SK-N-SH (cell line): Measurements from ENCODE around the gene PLXDC1. TPM values are rescaled to one million over a fixed set of nuclear protein-coding genes. Genes with fewer than 3 reads are reported as not detected.
A peak's percentile ranks its signal among the peaks of the same experiment; 100 is the strongest.
"Not testable (repeated sequence)": the region's sequence is repeated elsewhere in the genome, so short reads cannot be mapped to it uniquely, and the experiment has no call there.

Source experiments
- CTCF ChIA-PET: fragments of 300-600, 350-600 bp; formaldehyde crosslinking; extraction: SDS; loops from one replicate; lab custom pipeline; 2021; lab: Yijun Ruan, JAX
- POLR2A ChIA-PET: fragments of 350-600 bp; sonication (Branson Sonifier 250); formaldehyde crosslinking; extraction: SDS; loops from one replicate; lab custom pipeline; 2020; ENCODE audit warnings: antibody characterized with exemption, inconsistent platforms; lab: Yijun Ruan, JAX
- DNase-seq: peaks from one replicate; pipeline ENCODE4 v3.0.0; 2012
- H2AFZ ChIP-seq: fragments of 200-600 bp; sonication (generic); 2 replicates; pipeline ENCODE4 v1.8.1; 2016; ENCODE audit warnings: antibody characterized with exemption, mild to moderate bottlenecking, low read depth
- H3F3A ChIP-seq: fragments of 200-600 bp; sonication (generic); replicated peaks from 2 replicates; pipeline ENCODE3; 2016; ENCODE audit warnings: antibody characterized with exemption, mild to moderate bottlenecking; ENCODE audit not compliant: insufficient read depth
- H3K27ac ChIP-seq, 2 experiments: fragments of 200-500 bp in 1 of 2; fragments of 200-600 bp in 1 of 2; sonication (Bioruptor generic) in 1 of 2; sonication (generic), shearing (Covaris generic) in 1 of 2; 2 replicates each; pipeline versions ENCODE4 v1.5.1 to v1.6.1; 2014 to 2016; ENCODE audit warnings: low read depth in 2 of 2, inconsistent platforms in 1 of 2, low read length in 1 of 2, mild to moderate bottlenecking in 1 of 2, mixed read lengths in 1 of 2
- H3K27me3 ChIP-seq: fragments of 200-600 bp; sonication (generic), shearing (Covaris generic); 2 replicates; pipeline ENCODE4 v1.6.1; 2016; ENCODE audit warnings: mixed run types; ENCODE audit not compliant: insufficient read depth
- H3K36me3 ChIP-seq, 2 experiments: fragments of 200-500 bp in 1 of 2; fragments of 200-600 bp in 1 of 2; sonication (Bioruptor generic) in 1 of 2; sonication (generic) in 1 of 2; replicated peaks in 1 of 2; 2 replicates each; pipeline versions ENCODE3 to v1.5.1; 2014 to 2016; ENCODE audit warnings: low read length in 1 of 2, mild to moderate bottlenecking in 1 of 2; ENCODE audit not compliant: insufficient read depth in 2 of 2, control insufficient read depth in 1 of 2
- H3K4me1 ChIP-seq, 2 experiments: fragments of 200-500 bp in 1 of 2; fragments of 200-600 bp in 1 of 2; sonication (Bioruptor generic) in 1 of 2; sonication (generic), shearing (Covaris generic) in 1 of 2; 2 replicates each; pipeline versions ENCODE4 v1.5.1 to v1.6.1; 2014 to 2016; ENCODE audit warnings: low read depth in 1 of 2, low read length in 1 of 2, mixed run types in 1 of 2; ENCODE audit not compliant: insufficient read depth in 2 of 2, control insufficient read depth in 1 of 2
- H3K4me2 ChIP-seq: fragments of 200-600 bp; sonication (generic), shearing (Covaris generic); 2 replicates; pipeline ENCODE4 v1.6.1; 2017; ENCODE audit warnings: mixed run types
- H3K4me3 ChIP-seq, 2 experiments: fragments of 200-500 bp in 1 of 2; fragments of 200-600 bp in 1 of 2; sonication (Bioruptor generic) in 1 of 2; sonication (generic), shearing (Covaris generic) in 1 of 2; 2 replicates each; pipeline versions ENCODE4 v1.5.1 to v1.8.1; 2014 to 2016; ENCODE audit warnings: low read depth in 2 of 2, inconsistent platforms in 1 of 2, low read length in 1 of 2, mild to moderate bottlenecking in 1 of 2, mixed read lengths in 1 of 2, moderate library complexity in 1 of 2
- H3K79me2 ChIP-seq: fragments of 200-600 bp; sonication (generic); 2 replicates; pipeline ENCODE4 v1.8.1; 2017; ENCODE audit warnings: mild to moderate bottlenecking; ENCODE audit not compliant: insufficient read depth
- H3K9ac ChIP-seq: fragments of 200-600 bp; sonication (generic); 2 replicates; pipeline ENCODE4 v1.6.1; 2017; ENCODE audit warnings: mixed run types
- H3K9me2 ChIP-seq: fragments of 200-600 bp; sonication (generic); 2 replicates; pipeline ENCODE4 v1.6.1; 2017; ENCODE audit warnings: mixed run types
- H3K9me3 ChIP-seq: fragments of 200-600 bp; sonication (generic); 2 replicates; pipeline ENCODE4 v1.6.1; 2017; ENCODE audit warnings: mixed run types, mild to moderate bottlenecking, moderate library complexity
- H4K20me1 ChIP-seq: fragments of 200-600 bp; sonication (generic); 2 replicates; pipeline ENCODE4 v1.6.1; 2017; ENCODE audit warnings: mild to moderate bottlenecking, mixed run types; ENCODE audit not compliant: insufficient read depth
- ELF1 ChIP-seq: IDR thresholded peaks from 2 replicates; pipeline ENCODE4 v1.4.0; 2012
- FOSL2 ChIP-seq: IDR thresholded peaks from 2 replicates; pipeline ENCODE4 v1.4.0; 2012; ENCODE audit warnings: low read depth, mild to moderate bottlenecking, moderate library complexity, borderline replicate concordance
- FOXJ3 ChIP-seq: sonication (generic); formaldehyde crosslinking; IDR thresholded peaks from 2 replicates; pipeline ENCODE4 v1.5.1; 2020; ENCODE audit warnings: mild to moderate bottlenecking, missing genetic modification reagents
- FOXM1 ChIP-seq: IDR thresholded peaks from 2 replicates; pipeline ENCODE4 v1.4.0; 2012; ENCODE audit warnings: low read depth, mild to moderate bottlenecking
- GABPA ChIP-seq: IDR thresholded peaks from 2 replicates; pipeline ENCODE4 v1.4.0; 2012; ENCODE audit warnings: low read depth, mild to moderate bottlenecking
- JUND ChIP-seq: IDR thresholded peaks from 2 replicates; pipeline ENCODE4 v1.4.0; 2012
- MXI1 ChIP-seq: IDR thresholded peaks from 2 replicates; pipeline ENCODE4 v1.6.1; 2012; ENCODE audit warnings: mild to moderate bottlenecking, low read depth, low read length, improper control_type of control experiment
- NRF1 ChIP-seq: IDR thresholded peaks from 2 replicates; pipeline ENCODE4 v1.6.1; 2012; ENCODE audit warnings: low read depth, mild to moderate bottlenecking, low read length
- RAD21 ChIP-seq: IDR thresholded peaks from 2 replicates; pipeline ENCODE4 v1.6.1; 2012; ENCODE audit warnings: mild to moderate bottlenecking, low read length
- RXRA ChIP-seq: IDR thresholded peaks from 2 replicates; pipeline ENCODE4 v1.4.0; 2012; ENCODE audit warnings: low read depth, mild to moderate bottlenecking, borderline replicate concordance
- SMC3 ChIP-seq: IDR thresholded peaks from 2 replicates; pipeline ENCODE4 v1.6.1; 2012; ENCODE audit warnings: low read depth, low read length, improper control_type of control experiment
- TCF12 ChIP-seq: IDR thresholded peaks from 2 replicates; pipeline ENCODE4 v1.4.0; 2012
- TEAD4 ChIP-seq: IDR thresholded peaks from 2 replicates; pipeline ENCODE4 v1.4.0; 2012; ENCODE audit warnings: mild to moderate bottlenecking, borderline replicate concordance; ENCODE audit not compliant: insufficient read depth
- YY1 ChIP-seq: IDR thresholded peaks from 2 replicates; pipeline ENCODE4 v1.4.0; 2012; ENCODE audit warnings: low read depth, mild to moderate bottlenecking
- WGBS: methylation state at CpG from one replicate; pipeline ENCODE4 v1.1.6; 2017; ENCODE audit warnings: low lambda C conversion rate; 5-methylcytosine and 5-hydroxymethylcytosine counted together
- polyA plus RNA-seq, 3 experiments: library from polyadenylated mRNA; depleted of rRNA; stranded (reverse); fragments of >200 nt; gene quantifications; 2 replicates each; pipeline ENCODE4 v1.2.3, GENCODE V29; 2012
- TF ChIP-seq, protein P1 (sequence below): IDR thresholded peaks from 2 replicates; pipeline ENCODE4 v1.4.0; 2012; ENCODE audit warnings: low read depth
- TF ChIP-seq, protein P2 (sequence below): IDR thresholded peaks from 2 replicates; pipeline ENCODE4 v1.6.1; 2012; ENCODE audit warnings: mild to moderate bottlenecking, low read depth, low read length, moderate library complexity
- TF ChIP-seq, protein P3 (sequence below): fragments of 150-350 bp; IDR thresholded peaks from 2 replicates; pipeline ENCODE4 v1.6.1; 2016; ENCODE audit warnings: mild to moderate bottlenecking, low read depth, low read length

PLXDC1 gene
- polyA plus RNA-seq, 1 of the 3 experiments (the other 2 are of a cell fraction) = 1.5 TPM

DNA sequence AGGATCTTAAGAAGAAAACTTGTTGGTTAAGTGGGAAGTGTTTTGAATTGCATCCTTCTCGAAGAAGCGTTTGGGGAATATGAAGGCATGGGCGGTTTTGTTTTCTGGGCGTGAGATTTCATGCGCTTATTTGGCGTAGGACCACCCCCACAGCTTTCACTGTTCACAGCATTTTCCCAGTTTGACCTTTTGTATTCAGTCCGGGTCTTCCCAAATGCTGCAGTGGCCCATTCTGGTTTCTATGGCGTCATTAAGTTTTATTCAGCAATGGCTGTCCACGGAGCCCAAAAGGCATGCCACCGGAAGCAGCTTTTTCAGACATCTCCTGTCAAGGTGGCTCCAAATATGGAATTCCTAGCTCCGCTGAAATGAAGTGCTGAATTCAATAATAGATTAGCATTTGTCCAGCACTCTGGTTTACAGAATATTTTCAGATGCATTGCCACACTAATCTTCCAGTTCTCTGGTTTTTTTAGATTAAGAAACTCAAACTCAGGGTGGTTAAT lies 93.7 kb downstream of the PLXDC1 start:
- WGBS = 40% methylated on average over 11 of the region's 11 CpGs
- no peaks in the 10 kb centered on the region for H3K9me3 ChIP-seq
- peak overlapping the region; percentile 63 to 81 for H3K4me3 ChIP-seq
- H3K79me2 ChIP-seq = no peaks in the 10 kb centered on the region
- H3K4me1 ChIP-seq = peaks cover 0 to 4% of the 10 kb centered on the region in 2 experiments; a peak in 2 of 4 replicates
- ChIA-PET CTCF (interaction anchor here (0.7 to 3.0 kb wide), 5 partner anchors 11 to 174 kb away, joined by 4 to 12 read pairs (median 4); no protein-coding TSS in a partner anchor), POLR2A (interaction anchor here (0.9 to 1.2 kb wide), 2 partner anchors 108 to 142 kb away, joined by 3 read pairs; partner anchors contain the start of genes ARL5C and RPL19)
- H3K36me3 ChIP-seq = no peaks in the 10 kb centered on the region
- H3K4me2 ChIP-seq = peak overlapping the region; percentile 73
- no peaks in the 10 kb centered on the region for H3F3A ChIP-seq
- no peak overlapping the region for H3K27ac ChIP-seq
- TF ChIP-seq YY1 (peak; percentile 48; the same call in 1 of the 2 replicates), MXI1 (0 out of 2 replicates have a peak, but pooled peaks have one; percentile 34), ELF1 (no peak)
- TF ChIP-seq, protein P1, sequence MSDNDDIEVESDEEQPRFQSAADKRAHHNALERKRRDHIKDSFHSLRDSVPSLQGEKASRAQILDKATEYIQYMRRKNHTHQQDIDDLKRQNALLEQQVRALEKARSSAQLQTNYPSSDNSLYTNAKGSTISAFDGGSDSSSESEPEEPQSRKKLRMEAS = peak; percentile 35; the same call in 1 of the 2 replicates
- peak overlapping the region; percentile 99 for H2AFZ ChIP-seq
- DNase-seq = no peak
- H4K20me1 ChIP-seq = no peaks in the 10 kb centered on the region
- H3K27me3 ChIP-seq = peaks cover 1% of the 10 kb centered on the region; the same call in 1 of the 2 replicates
- peak overlapping the region; percentile 62; the same call in 1 of the 2 replicates for H3K9ac ChIP-seq
- no peaks in the 10 kb centered on the region for H3K9me2 ChIP-seq

DNA sequence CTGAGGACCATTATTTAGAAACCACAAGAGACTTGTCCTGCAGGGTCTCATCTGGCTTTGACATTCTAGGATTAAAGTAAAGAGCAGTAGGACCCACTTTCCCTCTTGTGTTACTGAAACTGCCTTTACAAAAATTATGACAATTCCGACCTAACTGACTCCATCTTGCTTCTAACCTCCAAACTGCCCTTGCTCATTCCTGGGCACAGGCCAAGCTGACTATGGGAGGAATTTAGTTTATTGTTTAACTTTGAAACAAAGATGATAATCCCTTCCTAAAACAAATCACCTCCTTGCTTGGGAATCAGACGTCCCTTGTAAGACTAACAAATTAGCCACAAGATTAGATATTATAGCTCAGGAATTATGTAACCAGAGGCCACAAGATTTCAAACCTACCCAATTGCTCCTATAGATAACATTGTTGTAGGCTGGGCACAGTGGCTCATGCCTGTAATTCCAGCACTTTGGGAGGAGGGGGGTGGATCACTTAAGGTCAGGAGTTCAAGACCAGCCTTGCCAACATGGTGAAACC lies 97.3 kb downstream of the PLXDC1 start:
- no peaks in the 10 kb centered on the region for H3F3A ChIP-seq
- TF ChIP-seq SMC3 = no peak
- TF ChIP-seq, protein P2, sequence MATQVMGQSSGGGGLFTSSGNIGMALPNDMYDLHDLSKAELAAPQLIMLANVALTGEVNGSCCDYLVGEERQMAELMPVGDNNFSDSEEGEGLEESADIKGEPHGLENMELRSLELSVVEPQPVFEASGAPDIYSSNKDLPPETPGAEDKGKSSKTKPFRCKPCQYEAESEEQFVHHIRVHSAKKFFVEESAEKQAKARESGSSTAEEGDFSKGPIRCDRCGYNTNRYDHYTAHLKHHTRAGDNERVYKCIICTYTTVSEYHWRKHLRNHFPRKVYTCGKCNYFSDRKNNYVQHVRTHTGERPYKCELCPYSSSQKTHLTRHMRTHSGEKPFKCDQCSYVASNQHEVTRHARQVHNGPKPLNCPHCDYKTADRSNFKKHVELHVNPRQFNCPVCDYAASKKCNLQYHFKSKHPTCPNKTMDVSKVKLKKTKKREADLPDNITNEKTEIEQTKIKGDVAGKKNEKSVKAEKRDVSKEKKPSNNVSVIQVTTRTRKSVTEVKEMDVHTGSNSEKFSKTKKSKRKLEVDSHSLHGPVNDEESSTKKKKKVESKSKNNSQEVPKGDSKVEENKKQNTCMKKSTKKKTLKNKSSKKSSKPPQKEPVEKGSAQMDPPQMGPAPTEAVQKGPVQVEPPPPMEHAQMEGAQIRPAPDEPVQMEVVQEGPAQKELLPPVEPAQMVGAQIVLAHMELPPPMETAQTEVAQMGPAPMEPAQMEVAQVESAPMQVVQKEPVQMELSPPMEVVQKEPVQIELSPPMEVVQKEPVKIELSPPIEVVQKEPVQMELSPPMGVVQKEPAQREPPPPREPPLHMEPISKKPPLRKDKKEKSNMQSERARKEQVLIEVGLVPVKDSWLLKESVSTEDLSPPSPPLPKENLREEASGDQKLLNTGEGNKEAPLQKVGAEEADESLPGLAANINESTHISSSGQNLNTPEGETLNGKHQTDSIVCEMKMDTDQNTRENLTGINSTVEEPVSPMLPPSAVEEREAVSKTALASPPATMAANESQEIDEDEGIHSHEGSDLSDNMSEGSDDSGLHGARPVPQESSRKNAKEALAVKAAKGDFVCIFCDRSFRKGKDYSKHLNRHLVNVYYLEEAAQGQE = no peak
- TF ChIP-seq, protein P3, sequence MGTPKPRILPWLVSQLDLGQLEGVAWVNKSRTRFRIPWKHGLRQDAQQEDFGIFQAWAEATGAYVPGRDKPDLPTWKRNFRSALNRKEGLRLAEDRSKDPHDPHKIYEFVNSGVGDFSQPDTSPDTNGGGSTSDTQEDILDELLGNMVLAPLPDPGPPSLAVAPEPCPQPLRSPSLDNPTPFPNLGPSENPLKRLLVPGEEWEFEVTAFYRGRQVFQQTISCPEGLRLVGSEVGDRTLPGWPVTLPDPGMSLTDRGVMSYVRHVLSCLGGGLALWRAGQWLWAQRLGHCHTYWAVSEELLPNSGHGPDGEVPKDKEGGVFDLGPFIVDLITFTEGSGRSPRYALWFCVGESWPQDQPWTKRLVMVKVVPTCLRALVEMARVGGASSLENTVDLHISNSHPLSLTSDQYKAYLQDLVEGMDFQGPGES = no peak
- TF ChIP-seq RXRA = no peak
- no peak for TF ChIP-seq JUND
- TF ChIP-seq FOXJ3 (CRISPR knock-in tag) = no peak
- TF ChIP-seq FOXM1 = no peak
- TF ChIP-seq TEAD4 = no peak
- no peak for TF ChIP-seq NRF1
- TF ChIP-seq GABPA = no peak
- no peak for TF ChIP-seq TCF12
- TF ChIP-seq RAD21 = no peak
- TF ChIP-seq FOSL2 = no peak
- no peak for TF ChIP-seq YY1
- TF ChIP-seq, all 33 proteins: peak for 0
- POLR2A ChIA-PET = no interaction called here

DNA sequence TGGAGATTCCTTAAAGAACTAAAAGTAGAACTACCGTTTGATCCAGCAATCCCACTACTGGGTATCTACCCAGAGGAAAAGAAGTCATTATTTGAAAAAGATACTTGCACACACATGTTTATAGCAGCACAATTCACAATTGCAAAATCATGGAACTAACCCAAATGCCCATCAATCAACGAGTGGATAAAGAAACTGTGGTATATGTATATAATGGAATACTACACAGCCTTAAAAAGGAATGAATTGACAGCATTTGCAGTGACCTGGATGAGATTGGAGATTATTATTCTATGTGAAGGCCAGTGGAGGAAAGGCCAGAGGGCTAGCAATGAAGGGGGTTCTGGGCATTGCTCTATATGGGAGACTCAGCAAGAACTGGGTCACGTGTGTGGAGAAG lies 99.0 kb downstream of the PLXDC1 start:
- H3K27me3 ChIP-seq, H3K9me2 ChIP-seq, H3K79me2 ChIP-seq, H3K4me3 ChIP-seq, DNase-seq, H4K20me1 ChIP-seq, H3K36me3 ChIP-seq, CTCF ChIA-PET, H3K4me2 ChIP-seq, H2AFZ ChIP-seq, H3F3A ChIP-seq, H3K4me1 ChIP-seq, POLR2A ChIA-PET, H3K9ac ChIP-seq, H3K9me3 ChIP-seq, H3K27ac ChIP-seq: not testable (repeated sequence)
- 38% methylated on average over 3 of the region's 3 CpGs for WGBS

More for the DNA sequence above, 97.3 kb downstream of the PLXDC1 start:
- DNase-seq = no peak
- Histone ChIP-seq H3K27me3 (peaks cover 5% of the 10 kb centered on the region; the same call in 1 of the 2 replicates), H3K27ac (no peak overlapping the region), H4K20me1 (no peaks in the 10 kb centered on the region), H3K4me2 (no peak overlapping the region), H3K4me1 (peaks cover 0 to 4% of the 10 kb centered on the region in 2 experiments; a peak in 2 of 4 replicates), H3K9me3 (no peaks in the 10 kb centered on the region), H3K4me3 (no peak overlapping the region), H2AFZ (no peak overlapping the region), H3K9me2 (no peaks in the 10 kb centered on the region), H3K9ac (no peak overlapping the region), H3K79me2 (no peaks in the 10 kb centered on the region), H3K36me3 (no peaks in the 10 kb centered on the region)
- WGBS = 55% methylated on average over 2 of the region's 2 CpGs
- CTCF ChIA-PET = no interaction called here
